HepG2 (cell line): ENCODE measurements around the gene OBSL1. TPM values are rescaled to one million over a fixed set of nuclear protein-coding genes. Genes with fewer than 3 reads are reported as not detected.

Experiments
- ARID2 ChIP-seq: sonication (generic); formaldehyde crosslinking; IDR thresholded peaks from 2 replicates; pipeline ENCODE4 v1.8.1; 2022; ENCODE audit warnings: mild to moderate bottlenecking, missing genetic modification reagents, borderline replicate concordance
- HNF1B ChIP-seq: sonication (generic); formaldehyde crosslinking; IDR thresholded peaks from 2 replicates; pipeline ENCODE4 v1.5.1; 2020; ENCODE audit warnings: mild to moderate bottlenecking, moderate library complexity, missing genetic modification reagents
- HOXD1 ChIP-seq: sonication (generic); formaldehyde crosslinking; IDR thresholded peaks from 2 replicates; pipeline ENCODE4 v1.5.0; 2020; ENCODE audit warnings: missing genetic modification reagents
- MATR3 ChIP-seq: sonication (generic); formaldehyde crosslinking; IDR thresholded peaks from 2 replicates; pipeline ENCODE4 v1.4.0; 2020; ENCODE audit warnings: missing genetic modification reagents
- MIXL1 ChIP-seq: IDR thresholded peaks from 2 replicates; pipeline ENCODE4 v1.6.1; 2016
- MXD4 ChIP-seq: IDR thresholded peaks from 2 replicates; pipeline ENCODE4 v1.6.1; 2016; ENCODE audit warnings: mild to moderate bottlenecking, missing biosample characterization, missing genetic modification reagents
- NR2F6 ChIP-seq, 2 experiments: IDR thresholded peaks; 2 replicates each; pipeline ENCODE4 v1.6.1; 2016; ENCODE audit warnings: antibody characterized with exemption in 1 of 2, mild to moderate bottlenecking in 1 of 2
- POGK ChIP-seq: sonication (generic); formaldehyde crosslinking; conservative IDR thresholded peaks from 2 replicates; pipeline ENCODE4 v1.8.0; 2022; ENCODE audit warnings: mild to moderate bottlenecking, moderate library complexity, missing genetic modification reagents
- PPARG ChIP-seq: conservative IDR thresholded peaks from 2 replicates; pipeline ENCODE4 v1.6.1; 2016; ENCODE audit warnings: missing biosample characterization, missing genetic modification reagents
- RCOR2 ChIP-seq: IDR thresholded peaks from 2 replicates; pipeline ENCODE4 v1.6.1; 2016; ENCODE audit warnings: missing biosample characterization, missing genetic modification reagents
- SKI ChIP-seq: fragments of 450-650 bp; IDR thresholded peaks from one replicate; pipeline ENCODE4 v1.6.1; 2018; ENCODE audit warnings: mild to moderate bottlenecking; ENCODE audit not compliant: partially characterized antibody
- TBL1XR1 ChIP-seq: fragments of 150-350 bp; IDR thresholded peaks from 2 replicates; pipeline ENCODE4 v1.6.1; 2014; ENCODE audit warnings: borderline replicate concordance, low read length; ENCODE audit not compliant: partially characterized antibody
- YEATS2 ChIP-seq: sonication (generic); formaldehyde crosslinking; IDR thresholded peaks from 2 replicates; pipeline ENCODE4 v1.4.0; 2020; ENCODE audit warnings: missing genetic modification reagents, borderline replicate concordance
- ZBTB7B ChIP-seq: sonication (generic); formaldehyde crosslinking; IDR thresholded peaks from 2 replicates; pipeline ENCODE4 v1.4.0; 2020; ENCODE audit warnings: missing genetic modification reagents
- ZNF704 ChIP-seq: sonication (generic); formaldehyde crosslinking; IDR thresholded peaks from 2 replicates; pipeline ENCODE4 v1.8.1; 2023; ENCODE audit warnings: mild to moderate bottlenecking, inconsistent platforms, moderate library complexity, missing genetic modification reagents, borderline replicate concordance
- polyA plus RNA-seq, 8 experiments: library from polyadenylated mRNA; depleted of rRNA in 3 of 8; stranded (reverse) in 7 of 8; unstranded in 1 of 8; fragments of >200 nt; fragmentation: Illumina TruSeq in 4 of 8; extraction: Trizol in 4 of 8; gene quantifications; 2 replicates each; pipeline versions ENCODE4 v1.2.1 to v1.2.3, GENCODE V29; 2011 to 2016; ENCODE audit warnings: low read depth in 4 of 8, missing spikeins in 1 of 8, mixed read lengths in 1 of 8; ENCODE audit not compliant: insufficient read depth in 1 of 8
- total RNA-seq, 5 experiments: library from RNA; depleted of rRNA; stranded (reverse); fragments of >200 nt; fragmentation: Illumina TruSeq; extraction: Trizol; gene quantifications; 2 replicates each; pipeline ENCODE4 v1.2.3, GENCODE V29; 2016; ENCODE audit warnings: low read depth in 1 of 5
- TF ChIP-seq, protein P1 (sequence below): sonication (generic); formaldehyde crosslinking; IDR thresholded peaks from 2 replicates; pipeline ENCODE4 v1.5.1; 2020; ENCODE audit warnings: mild to moderate bottlenecking, missing genetic modification reagents, moderate library complexity
- TF ChIP-seq, protein P2 (sequence below): sonication (generic); formaldehyde crosslinking; IDR thresholded peaks from 2 replicates; pipeline ENCODE4 v1.5.0; 2020; ENCODE audit warnings: mild to moderate bottlenecking, missing genetic modification reagents

OBSL1 gene
- total and polyA plus RNA-seq, 2 of the 13 experiments (the other 11 are each of a cell fraction or from before 2014, with no cell fraction given): 86.7 to 218 TPM

- TF ChIP-seq POGK (CRISPR knock-in tag): no peak
- no peak for TF ChIP-seq MIXL1 (CRISPR knock-in tag)
- TF ChIP-seq MXD4 (CRISPR knock-in tag): 0 out of 2 replicates have a peak, but pooled peaks have one; percentile 19
- TF ChIP-seq, protein P1, sequence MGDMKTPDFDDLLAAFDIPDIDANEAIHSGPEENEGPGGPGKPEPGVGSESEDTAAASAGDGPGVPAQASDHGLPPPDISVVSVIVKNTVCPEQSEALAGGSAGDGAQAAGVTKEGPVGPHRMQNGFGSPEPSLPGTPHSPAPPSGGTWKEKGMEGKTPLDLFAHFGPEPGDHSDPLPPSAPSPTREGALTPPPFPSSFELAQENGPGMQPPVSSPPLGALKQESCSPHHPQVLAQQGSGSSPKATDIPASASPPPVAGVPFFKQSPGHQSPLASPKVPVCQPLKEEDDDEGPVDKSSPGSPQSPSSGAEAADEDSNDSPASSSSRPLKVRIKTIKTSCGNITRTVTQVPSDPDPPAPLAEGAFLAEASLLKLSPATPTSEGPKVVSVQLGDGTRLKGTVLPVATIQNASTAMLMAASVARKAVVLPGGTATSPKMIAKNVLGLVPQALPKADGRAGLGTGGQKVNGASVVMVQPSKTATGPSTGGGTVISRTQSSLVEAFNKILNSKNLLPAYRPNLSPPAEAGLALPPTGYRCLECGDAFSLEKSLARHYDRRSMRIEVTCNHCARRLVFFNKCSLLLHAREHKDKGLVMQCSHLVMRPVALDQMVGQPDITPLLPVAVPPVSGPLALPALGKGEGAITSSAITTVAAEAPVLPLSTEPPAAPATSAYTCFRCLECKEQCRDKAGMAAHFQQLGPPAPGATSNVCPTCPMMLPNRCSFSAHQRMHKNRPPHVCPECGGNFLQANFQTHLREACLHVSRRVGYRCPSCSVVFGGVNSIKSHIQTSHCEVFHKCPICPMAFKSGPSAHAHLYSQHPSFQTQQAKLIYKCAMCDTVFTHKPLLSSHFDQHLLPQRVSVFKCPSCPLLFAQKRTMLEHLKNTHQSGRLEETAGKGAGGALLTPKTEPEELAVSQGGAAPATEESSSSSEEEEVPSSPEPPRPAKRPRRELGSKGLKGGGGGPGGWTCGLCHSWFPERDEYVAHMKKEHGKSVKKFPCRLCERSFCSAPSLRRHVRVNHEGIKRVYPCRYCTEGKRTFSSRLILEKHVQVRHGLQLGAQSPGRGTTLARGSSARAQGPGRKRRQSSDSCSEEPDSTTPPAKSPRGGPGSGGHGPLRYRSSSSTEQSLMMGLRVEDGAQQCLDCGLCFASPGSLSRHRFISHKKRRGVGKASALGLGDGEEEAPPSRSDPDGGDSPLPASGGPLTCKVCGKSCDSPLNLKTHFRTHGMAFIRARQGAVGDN: peak; percentile 20
- 0 out of 2 replicates have a peak, but pooled peaks have one; percentile 54 for TF ChIP-seq RCOR2 (CRISPR knock-in tag)
- no peak for TF ChIP-seq ZBTB7B (CRISPR knock-in tag)
- TF ChIP-seq ARID2 (CRISPR knock-in tag): no peak
- peak; percentile 60; the same call in 1 of the 2 replicates for TF ChIP-seq HOXD1 (CRISPR knock-in tag)
- TF ChIP-seq, protein P2, sequence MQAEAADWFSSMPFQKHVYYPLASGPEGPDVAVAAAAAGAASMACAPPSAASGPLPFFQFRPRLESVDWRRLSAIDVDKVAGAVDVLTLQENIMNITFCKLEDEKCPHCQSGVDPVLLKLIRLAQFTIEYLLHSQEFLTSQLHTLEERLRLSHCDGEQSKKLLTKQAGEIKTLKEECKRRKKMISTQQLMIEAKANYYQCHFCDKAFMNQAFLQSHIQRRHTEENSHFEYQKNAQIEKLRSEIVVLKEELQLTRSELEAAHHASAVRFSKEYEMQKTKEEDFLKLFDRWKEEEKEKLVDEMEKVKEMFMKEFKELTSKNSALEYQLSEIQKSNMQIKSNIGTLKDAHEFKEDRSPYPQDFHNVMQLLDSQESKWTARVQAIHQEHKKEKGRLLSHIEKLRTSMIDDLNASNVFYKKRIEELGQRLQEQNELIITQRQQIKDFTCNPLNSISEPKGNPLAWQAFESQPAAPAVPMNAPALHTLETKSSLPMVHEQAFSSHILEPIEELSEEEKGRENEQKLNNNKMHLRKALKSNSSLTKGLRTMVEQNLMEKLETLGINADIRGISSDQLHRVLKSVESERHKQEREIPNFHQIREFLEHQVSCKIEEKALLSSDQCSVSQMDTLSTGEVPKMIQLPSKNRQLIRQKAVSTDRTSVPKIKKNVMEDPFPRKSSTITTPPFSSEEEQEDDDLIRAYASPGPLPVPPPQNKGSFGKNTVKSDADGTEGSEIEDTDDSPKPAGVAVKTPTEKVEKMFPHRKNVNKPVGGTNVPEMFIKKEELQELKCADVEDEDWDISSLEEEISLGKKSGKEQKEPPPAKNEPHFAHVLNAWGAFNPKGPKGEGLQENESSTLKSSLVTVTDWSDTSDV (CRISPR knock-in tag): no peak
- TF ChIP-seq ZNF704 (CRISPR knock-in tag): no peak
- peak; percentile 2 for TF ChIP-seq SKI
- no peak for TF ChIP-seq MATR3 (CRISPR knock-in tag)
- no peak for TF ChIP-seq YEATS2
- TF ChIP-seq HNF1B (CRISPR knock-in tag): 0 out of 2 replicates have a peak, but pooled peaks have one; percentile 10
- TF ChIP-seq TBL1XR1: no peak
- no peak for TF ChIP-seq NR2F6 (IDR thresholded peaks at IDR 0.05)
- no peak for TF ChIP-seq NR2F6 (CRISPR knock-in tag; IDR thresholded peaks at IDR 0.05)
- TF ChIP-seq PPARG (CRISPR knock-in tag): no peak
Observed at GRCh38 chr2:219572237-219573001, 1.1 kb upstream of the OBSL1 start, which contains the start of gene INHA (continued).
